ENCODE results near the gene ATP13A2. TPM values are rescaled to one million over a fixed set of nuclear protein-coding genes. Genes with fewer than 3 reads are reported as not detected.

ATP13A2 gene
- total RNA-seq, 4 donors from 2014 or later = 42.7 to 62.0 (median 47.3) TPM

DNA sequence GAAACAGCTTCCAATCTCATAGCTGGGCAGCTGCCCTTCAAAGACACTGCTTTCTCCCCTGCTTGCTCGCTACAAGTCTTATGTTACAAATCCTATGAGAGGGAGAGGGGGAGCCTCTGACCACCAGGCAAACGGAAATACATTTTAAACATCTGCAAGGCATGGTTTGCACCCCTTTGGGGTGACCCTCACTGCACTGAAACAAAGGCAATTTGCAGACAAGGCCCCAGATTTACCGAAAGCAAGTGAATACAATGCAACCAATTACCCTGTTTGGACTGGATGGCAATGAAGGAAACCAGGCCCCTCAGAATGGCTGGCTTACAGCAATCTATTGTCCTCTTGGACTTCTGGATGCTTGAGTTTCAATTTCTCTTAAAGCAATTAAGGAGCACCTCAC is 11.8 kb upstream of the ATP13A2 start:
- TF ChIP-seq, protein P1, sequence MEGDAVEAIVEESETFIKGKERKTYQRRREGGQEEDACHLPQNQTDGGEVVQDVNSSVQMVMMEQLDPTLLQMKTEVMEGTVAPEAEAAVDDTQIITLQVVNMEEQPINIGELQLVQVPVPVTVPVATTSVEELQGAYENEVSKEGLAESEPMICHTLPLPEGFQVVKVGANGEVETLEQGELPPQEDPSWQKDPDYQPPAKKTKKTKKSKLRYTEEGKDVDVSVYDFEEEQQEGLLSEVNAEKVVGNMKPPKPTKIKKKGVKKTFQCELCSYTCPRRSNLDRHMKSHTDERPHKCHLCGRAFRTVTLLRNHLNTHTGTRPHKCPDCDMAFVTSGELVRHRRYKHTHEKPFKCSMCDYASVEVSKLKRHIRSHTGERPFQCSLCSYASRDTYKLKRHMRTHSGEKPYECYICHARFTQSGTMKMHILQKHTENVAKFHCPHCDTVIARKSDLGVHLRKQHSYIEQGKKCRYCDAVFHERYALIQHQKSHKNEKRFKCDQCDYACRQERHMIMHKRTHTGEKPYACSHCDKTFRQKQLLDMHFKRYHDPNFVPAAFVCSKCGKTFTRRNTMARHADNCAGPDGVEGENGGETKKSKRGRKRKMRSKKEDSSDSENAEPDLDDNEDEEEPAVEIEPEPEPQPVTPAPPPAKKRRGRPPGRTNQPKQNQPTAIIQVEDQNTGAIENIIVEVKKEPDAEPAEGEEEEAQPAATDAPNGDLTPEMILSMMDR (IDR thresholded peaks at IDR 0.05) = no peak
- H3K36me3 ChIP-seq = peaks cover 90% of the 10 kb centered on the region
- 86% methylated on average over 3 of the region's 3 CpGs for WGBS
- H3K4me1 ChIP-seq = peaks cover 14% of the 10 kb centered on the region
- H3K27ac ChIP-seq = no peak overlapping the region
- no peaks in the 10 kb centered on the region for H3K9me3 ChIP-seq
- H3K27me3 ChIP-seq = no peaks in the 10 kb centered on the region
- H3K4me3 ChIP-seq = no peak overlapping the region
- no peak for DNase-seq (ENCODE audit: low spot score in 2 of 2)

DNA sequence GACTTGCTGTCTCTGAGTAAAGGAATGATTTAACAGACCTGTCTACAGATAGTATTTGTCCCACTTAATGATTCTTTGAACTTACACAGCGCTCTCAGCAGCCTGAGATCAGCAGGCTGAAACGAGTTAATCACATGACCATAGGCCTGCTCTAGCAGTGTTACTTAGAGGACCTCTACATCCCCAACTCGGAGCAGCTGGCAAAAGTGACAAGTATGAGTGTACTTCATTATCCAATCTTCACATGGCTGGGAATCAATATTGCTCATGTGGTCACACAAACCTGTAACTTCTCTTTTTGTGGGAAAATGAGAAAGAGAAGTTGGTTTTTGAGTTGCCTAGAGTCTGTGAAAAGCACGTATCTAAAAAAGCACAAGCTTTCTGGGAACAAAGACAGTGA is 11.4 kb upstream of the ATP13A2 start:
- H3K4me1 ChIP-seq = peaks cover 13% of the 10 kb centered on the region
- no peak overlapping the region for H3K27ac ChIP-seq
- H3K27me3 ChIP-seq = no peaks in the 10 kb centered on the region
- H3K36me3 ChIP-seq = peaks cover 93% of the 10 kb centered on the region
- DNase-seq (ENCODE audit: low spot score in 2 of 2) = no peak
- no peaks in the 10 kb centered on the region for H3K9me3 ChIP-seq
- no peak overlapping the region for H3K4me3 ChIP-seq
- no peak for TF ChIP-seq EP300 (IDR thresholded peaks at IDR 0.05)
- WGBS = 45% methylated on average over 4 of the region's 4 CpGs

DNA sequence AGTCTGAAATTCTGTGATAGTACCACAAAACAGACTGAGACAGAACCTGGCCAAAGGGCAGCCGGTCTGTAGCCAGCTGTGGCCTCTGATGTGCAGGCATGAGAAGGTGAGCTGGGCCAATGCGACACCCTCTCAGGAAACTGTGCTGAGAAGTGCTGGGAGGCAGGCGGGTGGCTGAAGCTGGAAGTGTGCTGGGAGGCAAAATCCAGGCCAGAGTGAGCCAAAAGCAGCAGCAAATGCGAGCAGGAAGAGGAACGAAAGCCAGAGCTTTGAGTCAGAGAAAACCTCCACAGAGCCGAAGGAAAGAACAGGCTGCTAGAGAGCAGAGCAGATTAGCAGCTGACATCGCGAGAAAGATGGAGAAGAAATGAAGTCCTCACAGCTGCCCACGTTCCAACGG is 10.2 kb upstream of the ATP13A2 start:
- TF ChIP-seq EP300 (IDR thresholded peaks at IDR 0.05) = no peak
- TF ChIP-seq POLR2AphosphoS5 (IDR thresholded peaks at IDR 0.05) = no peak
- TF ChIP-seq, protein P1 (IDR thresholded peaks at IDR 0.05) = no peak
- TF ChIP-seq POLR2A (IDR thresholded peaks at IDR 0.05) = no peak
- H3K4me1 ChIP-seq = peaks cover under 1% of the 10 kb centered on the region
- peaks cover 88% of the 10 kb centered on the region for H3K36me3 ChIP-seq
- no peaks in the 10 kb centered on the region for H3K9me3 ChIP-seq
- no peak overlapping the region for H3K27ac ChIP-seq
- H3K4me3 ChIP-seq = no peak overlapping the region
- H3K27me3 ChIP-seq = no peaks in the 10 kb centered on the region
- no peak for DNase-seq (ENCODE audit: low spot score in 2 of 2)
- 87% methylated on average over 10 of the region's 10 CpGs for WGBS

DNA sequence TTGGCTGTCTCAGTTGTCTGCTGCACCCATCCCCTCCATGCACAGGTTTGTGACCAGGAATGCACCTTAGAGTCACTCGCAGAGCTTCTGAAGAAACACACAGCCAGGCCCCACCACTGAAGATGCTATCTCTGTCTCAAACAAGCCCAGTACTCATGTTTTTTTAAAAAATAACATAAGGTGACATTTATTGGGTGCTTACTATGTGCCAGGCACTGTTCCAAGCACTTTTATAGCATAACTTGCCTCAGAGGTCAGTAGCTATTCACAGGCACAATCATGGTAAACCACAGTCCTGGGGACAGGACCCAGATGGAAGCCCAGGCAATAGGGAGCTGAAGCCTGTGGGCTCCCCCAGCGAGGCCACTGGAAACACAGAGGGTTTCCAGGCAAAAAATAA is 8.8 kb upstream of the ATP13A2 start:
- H3K9me3 ChIP-seq = no peaks in the 10 kb centered on the region
- no peak for DNase-seq (ENCODE audit: low spot score in 2 of 2)
- peaks cover 75% of the 10 kb centered on the region for H3K36me3 ChIP-seq
- no peaks in the 10 kb centered on the region for H3K4me1 ChIP-seq
- H3K27me3 ChIP-seq = no peaks in the 10 kb centered on the region
- TF ChIP-seq POLR2A (IDR thresholded peaks at IDR 0.05) = no peak
- no peak for TF ChIP-seq POLR2AphosphoS5 (IDR thresholded peaks at IDR 0.05)
- TF ChIP-seq EP300 (IDR thresholded peaks at IDR 0.05) = no peak
- TF ChIP-seq, protein P1 (IDR thresholded peaks at IDR 0.05) = no peak
- 85% methylated on average over 2 of the region's 2 CpGs for whole genome bisulfite sequencing
- H3K4me3 ChIP-seq = no peak overlapping the region
- no peak overlapping the region for H3K27ac ChIP-seq

DNA sequence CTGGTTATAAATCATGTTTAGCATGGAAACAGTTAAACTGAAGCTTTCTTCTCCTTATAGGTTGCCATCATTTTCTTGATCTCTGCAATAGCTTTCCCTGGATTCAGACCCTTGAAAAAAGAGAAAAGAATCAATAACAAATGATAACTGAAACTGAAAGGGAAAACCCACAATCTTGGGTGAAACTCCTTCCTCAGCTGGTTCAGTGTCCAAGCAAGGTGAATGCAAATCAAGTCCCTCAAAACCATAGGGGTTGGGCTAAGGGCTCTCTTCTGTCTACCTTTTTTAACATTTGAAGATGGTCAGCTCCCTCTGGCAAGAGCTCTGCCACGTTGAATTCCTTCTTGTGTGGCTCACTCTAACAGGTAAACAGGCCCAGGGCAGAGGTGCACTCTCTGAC is 7.1 kb upstream of the ATP13A2 start:
- Histone ChIP-seq H3K27me3 (no peaks in the 10 kb centered on the region), H3K9me3 (no peaks in the 10 kb centered on the region), H3K4me1 (no peaks in the 10 kb centered on the region), H3K27ac (no peak overlapping the region), H3K36me3 (peaks cover 64% of the 10 kb centered on the region), H3K4me3 (no peak overlapping the region)
- TF ChIP-seq POLR2AphosphoS5 (IDR thresholded peaks at IDR 0.05) = no peak
- TF ChIP-seq, protein P1 (IDR thresholded peaks at IDR 0.05) = no peak
- no peak for TF ChIP-seq EP300 (IDR thresholded peaks at IDR 0.05)
- no peak for TF ChIP-seq POLR2A (IDR thresholded peaks at IDR 0.05)
- DNase-seq (ENCODE audit: low spot score in 2 of 2) = no peak
- WGBS = 38% methylated on average over 1 of the region's 1 CpG

DNA sequence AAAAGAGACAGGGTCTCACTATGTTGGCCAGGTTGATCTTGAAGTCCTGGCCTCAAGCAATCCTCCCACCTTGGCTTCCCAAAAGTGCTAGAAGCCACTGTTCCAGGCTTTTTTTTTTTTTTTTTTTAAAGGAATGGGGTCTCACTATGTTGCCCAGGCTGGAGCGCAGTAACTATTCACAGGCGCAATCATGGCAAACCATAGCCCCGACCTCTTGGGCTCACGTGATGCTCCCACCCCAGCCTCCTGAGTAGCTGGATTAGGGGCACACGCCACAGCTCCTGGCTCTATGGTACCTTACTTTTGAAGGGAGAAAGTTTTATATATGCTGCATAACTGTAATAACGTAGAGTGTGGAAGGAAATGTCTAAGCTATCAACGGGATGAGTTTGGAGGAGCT is 5.7 kb upstream of the ATP13A2 start:
- H3K27me3 ChIP-seq = no peaks in the 10 kb centered on the region
- WGBS = 96% methylated on average over 7 of the region's 7 CpGs
- no peak for DNase-seq (ENCODE audit: low spot score in 2 of 2)
- H3K36me3 ChIP-seq = peaks cover 50% of the 10 kb centered on the region
- no peaks in the 10 kb centered on the region for H3K9me3 ChIP-seq
- TF ChIP-seq POLR2A (IDR thresholded peaks at IDR 0.05) (no peak), POLR2AphosphoS5 (IDR thresholded peaks at IDR 0.05) (no peak), EP300 (IDR thresholded peaks at IDR 0.05) (no peak)
- TF ChIP-seq, protein P1 (IDR thresholded peaks at IDR 0.05) = no peak
- H3K4me1 ChIP-seq = peaks cover 7% of the 10 kb centered on the region
- H3K4me3 ChIP-seq = no peak overlapping the region
- H3K27ac ChIP-seq = no peak overlapping the region
